HepG2 (cell line): Measurements from ENCODE around the gene RAB24. TPM values are rescaled to one million over a fixed set of nuclear protein-coding genes. Genes with fewer than 3 reads are reported as not detected.

ENCODE experiments used
- ATAC-seq: fragments of 200-7000 bp; cut with Tn5 transposase; 3 replicates; pipeline ENCODE4 v1.9.1; 2020; ENCODE audit warnings: mild to moderate bottlenecking, moderate library complexity
- BruUV-seq: library from RNA; stranded (reverse); fragments of 400-500 nt; replicated peaks from 2 replicates; lab custom pipeline; 2021; lab: Mats Ljungman, UMichigan
- CTCF ChIA-PET: fragments of 300-600 bp; formaldehyde crosslinking; extraction: SDS; loops from one replicate; lab custom pipeline; 2021; ENCODE audit warnings: low total read pairs, inconsistent platforms, low intra/inter-chr PET ratio; lab: Yijun Ruan, JAX
- POLR2A ChIA-PET: fragments of 350-600 bp; sonication (Branson Sonifier 250); formaldehyde crosslinking; loops from one replicate; lab custom pipeline; 2020; ENCODE audit warnings: antibody characterized with exemption, inconsistent platforms; lab: Yijun Ruan, JAX
- DNase-seq: peaks from one replicate; pipeline ENCODE4 v3.0.0-alpha.2; 2015; ENCODE audit warnings: low spot score
- FAIRE-seq: peaks from 3 replicates; lab custom pipeline; 2011; peaks lifted over from hg19 to GRCh38; lab: Jason Lieb, UNC
- H2AFZ ChIP-seq: one replicate; pipeline ENCODE4 v1.6.1; 2011; ENCODE audit warnings: low read length, inconsistent platforms
- H3K27ac ChIP-seq: fragments of 300-600 bp; 3 replicates; pipeline ENCODE4 v1.8.0; 2011; ENCODE audit warnings: mixed run types, mild to moderate bottlenecking, mixed read lengths, low read length, inconsistent platforms; ENCODE audit not compliant: insufficient read depth; ENCODE audit errors: extremely low read length
- H3K27me3 ChIP-seq, 2 experiments: fragments of 200-600 bp in 1 of 2; 2 replicates in 1 of 2; 3 replicates in 1 of 2; pipeline versions ENCODE4 v1.6.0 to v1.8.0; 2011; ENCODE audit warnings: low read length in 2 of 2, mild to moderate bottlenecking in 2 of 2, moderate library complexity in 2 of 2, inconsistent platforms in 1 of 2; ENCODE audit not compliant: insufficient read depth in 2 of 2, control insufficient read depth in 1 of 2
- H3K36me3 ChIP-seq, 2 experiments: fragments of 200-600 bp in 1 of 2; replicated peaks in 1 of 2; 2 replicates in 1 of 2; 3 replicates in 1 of 2; pipeline versions ENCODE4 v1.5.1 to v1.8.0; 2011; ENCODE audit warnings: low read length in 2 of 2, inconsistent platforms in 1 of 2; ENCODE audit not compliant: insufficient read depth in 2 of 2, control insufficient read depth in 1 of 2
- H3K4me1 ChIP-seq: 2 replicates; pipeline ENCODE4 v1.5.1; 2012; ENCODE audit warnings: low read length, inconsistent platforms; ENCODE audit not compliant: insufficient read depth
- H3K4me2 ChIP-seq: 2 replicates; pipeline ENCODE4 v1.6.0; 2011; ENCODE audit warnings: low read depth, low read length, inconsistent platforms
- H3K4me3 ChIP-seq, 3 experiments: fragments of 200-600 bp in 1 of 3; sonication (generic), shearing (Covaris generic) in 1 of 3; replicated peaks in 1 of 3; 2 replicates each; pipeline ENCODE4 v1.5.1; 2011 to 2016; ENCODE audit warnings: low read length in 3 of 3, inconsistent platforms in 2 of 3, low read depth in 2 of 3, mild to moderate bottlenecking in 2 of 3, control low read depth in 1 of 3, mixed read lengths in 1 of 3; ENCODE audit not compliant: insufficient read depth in 1 of 3
- H3K79me2 ChIP-seq: one replicate; pipeline ENCODE4 v1.6.1; 2011; ENCODE audit warnings: low read length, inconsistent platforms; ENCODE audit not compliant: insufficient read depth
- H3K9ac ChIP-seq: 2 replicates; pipeline ENCODE4 v1.6.0; 2011; ENCODE audit warnings: mild to moderate bottlenecking, low read depth, low read length, inconsistent platforms; ENCODE audit not compliant: insufficient read depth
- H3K9me3 ChIP-seq: 2 replicates; pipeline ENCODE4 v1.5.1; 2012; ENCODE audit warnings: mild to moderate bottlenecking, low read length
- H4K20me1 ChIP-seq: 2 replicates; pipeline ENCODE4 v1.6.0; 2011; ENCODE audit warnings: inconsistent platforms, mild to moderate bottlenecking, low read length, moderate library complexity; ENCODE audit not compliant: insufficient read depth
- CREB1 ChIP-seq, 2 experiments: fragments of 450-650 bp in 1 of 2; IDR thresholded peaks; 2 replicates each; pipeline ENCODE4 v1.6.1; 2016 to 2017; ENCODE audit warnings: control low read depth in 1 of 2, mild to moderate bottlenecking in 1 of 2, missing compliant biosample characterization in 1 of 2, missing genetic modification characterization in 1 of 2
- GABPB1 ChIP-seq: IDR thresholded peaks from 2 replicates; pipeline ENCODE4 v1.6.1; 2016; ENCODE audit warnings: mild to moderate bottlenecking, missing genetic modification reagents, moderate library complexity, missing compliant biosample characterization
- MED1 ChIP-seq: sonication (generic); formaldehyde crosslinking; IDR thresholded peaks from 2 replicates; pipeline ENCODE4 v1.4.0; 2020; ENCODE audit warnings: missing genetic modification reagents
- POLR2AphosphoS5 ChIP-seq: IDR thresholded peaks from 2 replicates; pipeline ENCODE4 v1.6.1; 2012; ENCODE audit warnings: low read depth, low read length
- SAP130 ChIP-seq: IDR thresholded peaks from 2 replicates; pipeline ENCODE4 v1.6.1; 2016; ENCODE audit warnings: low read depth
- SIN3A ChIP-seq: IDR thresholded peaks from 2 replicates; pipeline ENCODE4 v1.6.1; 2011; ENCODE audit warnings: low read depth, mild to moderate bottlenecking, control low read depth, low read length, borderline replicate concordance
- TGIF2 ChIP-seq: IDR thresholded peaks from 2 replicates; pipeline ENCODE4 v1.6.1; 2016; ENCODE audit warnings: control low read depth, missing compliant biosample characterization
- ZNF329 ChIP-seq: sonication (generic); formaldehyde crosslinking; IDR thresholded peaks from 2 replicates; pipeline ENCODE4 v1.9.0; 2021; ENCODE audit warnings: low read depth, mild to moderate bottlenecking, missing genetic modification reagents
- WGBS: methylation state at CpG from one replicate; pipeline ENCODE4 v1.1.6; 2017; ENCODE audit warnings: low lambda C conversion rate; 5-methylcytosine and 5-hydroxymethylcytosine counted together
- in situ Hi-C: cut with HindIII; loops from 2 replicates; pipeline ENCODE4 v1.10.0; 2017; ENCODE audit warnings: low pct_unique_long_range_greater_than_20kb; ENCODE audit not compliant: extremely low pct_ligation_motif_present
- intact Hi-C: fragments of 100-400 bp; cut with micrococcal nuclease; formaldehyde crosslinking; loops from one replicate; pipeline ENCODE4 v1.10.0; 2022; ENCODE audit not compliant: unreplicated experiment
- polyA plus RNA-seq, 8 experiments: library from polyadenylated mRNA; depleted of rRNA in 3 of 8; stranded (reverse) in 7 of 8; unstranded in 1 of 8; fragments of >200 nt; fragmentation: Illumina TruSeq in 4 of 8; extraction: Trizol in 4 of 8; gene quantifications; 2 replicates each; pipeline versions ENCODE4 v1.2.1 to v1.2.3, GENCODE V29; 2011 to 2016; ENCODE audit warnings: low read depth in 4 of 8, missing spikeins in 1 of 8, mixed read lengths in 1 of 8; ENCODE audit not compliant: insufficient read depth in 1 of 8
- total RNA-seq, 5 experiments: library from RNA; depleted of rRNA; stranded (reverse); fragments of >200 nt; fragmentation: Illumina TruSeq; extraction: Trizol; gene quantifications; 2 replicates each; pipeline ENCODE4 v1.2.3, GENCODE V29; 2016; ENCODE audit warnings: low read depth in 1 of 5
- TF ChIP-seq, protein P1 (sequence below): sonication (generic); formaldehyde crosslinking; IDR thresholded peaks from 2 replicates; pipeline ENCODE4 v1.8.0; 2022; ENCODE audit warnings: mild to moderate bottlenecking, missing genetic modification reagents, moderate library complexity
- TF ChIP-seq, protein P2 (sequence below): sonication (generic); IDR thresholded peaks from 2 replicates; pipeline ENCODE4 v1.6.1; 2016; ENCODE audit warnings: low read depth, borderline replicate concordance

RAB24 gene
- total and polyA plus RNA-seq, 2 of the 13 experiments (the other 11 are each of a cell fraction or from before 2014, with no cell fraction given), result 22.9 to 63.7 TPM

DNA sequence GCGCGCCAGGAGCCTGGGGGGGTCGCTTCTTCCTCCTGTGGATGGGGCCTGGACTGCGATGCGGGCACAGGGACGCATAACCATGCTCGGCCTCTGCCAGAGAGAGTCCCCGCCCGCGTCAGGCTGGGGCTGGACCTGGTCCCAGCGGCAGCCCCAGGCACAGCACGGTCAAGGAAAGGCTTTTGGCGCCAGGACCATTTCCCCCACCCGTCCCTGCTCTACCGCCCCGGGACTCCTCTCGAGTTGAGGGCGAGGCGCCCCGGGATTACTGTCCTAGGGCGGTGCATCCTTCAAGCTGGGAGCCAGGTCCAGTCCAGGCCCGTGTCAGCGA lies 7.8 kb upstream of the RAB24 start:
- Histone ChIP-seq H4K20me1 (peaks cover 5% of the 10 kb centered on the region; the same call in 1 of the 2 replicates), H3K4me3 (peak overlapping the region; percentile 63 to 79 (median 75)), H3K4me2 (peak overlapping the region; percentile 89), H3K4me1 (peaks cover 51% of the 10 kb centered on the region), H3K27ac (peak overlapping the region; percentile 95), H3K27me3 (no peaks in the 10 kb centered on the region), H3K36me3 (peaks cover 4 to 17% of the 10 kb centered on the region in 2 experiments; a peak in 4 of 5 replicates), H3K9me3 (no peaks in the 10 kb centered on the region), H3K79me2 (peaks cover 4% of the 10 kb centered on the region), H3K9ac (peak overlapping the region; percentile 84), H2AFZ (no peak overlapping the region)
- FAIRE-seq, result no peak
- intact Hi-C loops (loop anchor here (5.0 kb wide), 1 partner anchor 186 kb away; the partner anchor contains the start of gene PDLIM7), in situ Hi-C loops (loop anchor here (5.0 kb wide), 2 partner anchors 51 to 136 kb away; partner anchors contain the start of gene PRR7)
- TF ChIP-seq, protein P1, sequence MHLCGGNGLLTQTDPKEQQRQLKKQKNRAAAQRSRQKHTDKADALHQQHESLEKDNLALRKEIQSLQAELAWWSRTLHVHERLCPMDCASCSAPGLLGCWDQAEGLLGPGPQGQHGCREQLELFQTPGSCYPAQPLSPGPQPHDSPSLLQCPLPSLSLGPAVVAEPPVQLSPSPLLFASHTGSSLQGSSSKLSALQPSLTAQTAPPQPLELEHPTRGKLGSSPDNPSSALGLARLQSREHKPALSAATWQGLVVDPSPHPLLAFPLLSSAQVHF, result 0 out of 2 replicates have a peak, but pooled peaks have one; percentile 9
- TF ChIP-seq CREB1 (IDR thresholded peaks at IDR 0.05) (no peak), CREB1 (CRISPR knock-in tag; IDR thresholded peaks at IDR 0.05) (no peak)
- no peak for DNase-seq
- WGBS, result 0% methylated on average over 1 of the region's 23 CpGs
- ChIA-PET CTCF (no interaction called here), POLR2A (interaction anchor here (1.8 to 4.0 kb wide), 3 partner anchors 60 to 224 kb away, joined by 5 to 30 read pairs (median 7); partner anchors contain the start of gene FGFR4)
- ATAC-seq, result peak; percentile 33
- BruUV-seq, result no TSS peak

DNA sequence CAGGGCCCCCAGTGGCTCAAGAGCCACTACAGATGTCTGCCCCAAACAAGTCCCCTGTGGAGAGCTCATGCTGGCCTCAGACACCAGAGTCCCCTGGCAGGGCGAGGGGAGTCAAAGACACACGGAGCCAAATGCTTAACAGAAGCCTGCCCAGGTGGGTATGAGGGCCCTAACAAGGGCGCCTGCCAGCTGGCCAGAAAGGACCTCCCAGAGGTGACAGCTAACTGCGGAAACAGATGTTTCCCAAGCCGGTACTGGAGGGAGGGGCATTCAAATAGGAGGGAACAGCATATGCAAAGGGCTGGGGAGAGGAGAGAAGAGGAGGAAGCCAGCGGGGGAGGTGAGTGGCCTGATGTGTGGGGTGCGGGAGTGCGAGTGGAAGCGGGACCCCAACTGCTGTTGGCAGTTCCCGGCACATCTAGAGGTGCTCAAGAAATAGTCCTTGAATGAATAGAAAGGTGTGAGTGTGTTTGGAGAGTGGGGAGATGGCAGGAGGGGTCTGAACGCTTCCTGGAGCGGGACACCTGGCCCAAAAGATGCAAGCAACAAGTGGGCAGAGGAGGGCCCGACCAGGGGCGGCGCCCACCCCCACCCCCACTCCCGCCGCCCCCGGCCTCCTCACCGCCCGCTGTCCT lies 7.4 kb upstream of the RAB24 start:
- peaks cover 4% of the 10 kb centered on the region for H3K79me2 ChIP-seq
- 48% methylated on average over 11 of the region's 20 CpGs for WGBS
- H3K9me3 ChIP-seq, result no peaks in the 10 kb centered on the region
- peak overlapping the region; percentile 63 to 79 (median 75) for H3K4me3 ChIP-seq
- H3K9ac ChIP-seq, result peak overlapping the region; percentile 84
- DNase-seq (no peak), FAIRE-seq (no peak), ATAC-seq (no peak)
- H2AFZ ChIP-seq, result no peak overlapping the region
- peaks cover 5 to 21% of the 10 kb centered on the region in 2 experiments; a peak in 4 of 5 replicates for H3K36me3 ChIP-seq
- H3K27ac ChIP-seq, result no peak overlapping the region
- POLR2A ChIA-PET, result interaction anchor here (1.3 to 4.0 kb wide), 4 partner anchors 60 to 224 kb away, joined by 3 to 30 read pairs (median 6); partner anchors contain the start of gene FGFR4
- BruUV-seq, result no TSS peak
- peaks cover 9% of the 10 kb centered on the region; the same call in 1 of the 2 replicates for H4K20me1 ChIP-seq
- CTCF ChIA-PET, result no interaction called here
- TF ChIP-seq SAP130 (CRISPR knock-in tag), result peak; percentile 65; the same call in 1 of the 2 replicates
- TF ChIP-seq SIN3A, result peak; percentile 49; the same call in 1 of the 2 replicates
- no peak for TF ChIP-seq MED1 (CRISPR knock-in tag)
- TF ChIP-seq POLR2AphosphoS5, result no peak
- no peak for TF ChIP-seq ZNF329 (CRISPR knock-in tag)
- TF ChIP-seq TGIF2 (CRISPR knock-in tag), result 0 out of 2 replicates have a peak, but pooled peaks have one; percentile 22
- no peak for TF ChIP-seq GABPB1 (CRISPR knock-in tag)
- TF ChIP-seq, protein P2, sequence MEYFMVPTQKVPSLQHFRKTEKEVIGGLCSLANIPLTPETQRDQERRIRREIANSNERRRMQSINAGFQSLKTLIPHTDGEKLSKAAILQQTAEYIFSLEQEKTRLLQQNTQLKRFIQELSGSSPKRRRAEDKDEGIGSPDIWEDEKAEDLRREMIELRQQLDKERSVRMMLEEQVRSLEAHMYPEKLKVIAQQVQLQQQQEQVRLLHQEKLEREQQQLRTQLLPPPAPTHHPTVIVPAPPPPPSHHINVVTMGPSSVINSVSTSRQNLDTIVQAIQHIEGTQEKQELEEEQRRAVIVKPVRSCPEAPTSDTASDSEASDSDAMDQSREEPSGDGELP, result peak; percentile 76; the same call in 1 of the 2 replicates
- peak overlapping the region; percentile 89 for H3K4me2 ChIP-seq
- intact Hi-C loops, result loop anchor here (5.0 kb wide), 1 partner anchor 186 kb away; the partner anchor contains the start of gene PDLIM7
- in situ Hi-C loops, result loop anchor here (5.0 kb wide), 2 partner anchors 51 to 136 kb away; partner anchors contain the start of gene PRR7
- peaks cover 52% of the 10 kb centered on the region for H3K4me1 ChIP-seq
- no peaks in the 10 kb centered on the region for H3K27me3 ChIP-seq
